Measurements from ENCODE around the gene STXBP6.

- TF ChIP-seq EZH2 (IDR thresholded peaks at IDR 0.05) = no peak
- TF ChIP-seq POLR2AphosphoS5 (IDR thresholded peaks at IDR 0.05; ENCODE audit: borderline replicate concordance, low read depth, low read length) = no peak
- TF ChIP-seq FOXP2 (optimal IDR thresholded peaks at IDR 0.05; ENCODE audit: control extremely low read depth, extremely low read length, insufficient read depth) = no peak
Measured at GRCh38 chr14:24915958-24916595, 133.9 kb downstream of the STXBP6 start.
